Esophagus squamous epithelium (tissue), 5 donors: Measurements from ENCODE around the gene CARHSP1. TPM values are rescaled to one million over a fixed set of nuclear protein-coding genes. Genes with fewer than 3 reads are reported as not detected.

Experiments
- DNase-seq: peaks from one replicate; lab custom pipeline; 2025; lab: John Stamatoyannopoulos, UW
- H3K27ac ChIP-seq, 4 donors: fragments of 200-600 bp; sonication (generic); one replicate each; pipeline ENCODE4 v1.5.1; 2016 to 2019; ENCODE audit warnings: mild to moderate bottlenecking in 1 of 4
- H3K27me3 ChIP-seq, 4 donors: fragments of 200-600 bp; sonication (generic); 1 replicate in 3 of 4; 2 replicates in 1 of 4; pipeline versions ENCODE4 v1.5.1 to v1.6.0; 2017 to 2021; ENCODE audit warnings: antibody characterized with exemption in 1 of 4
- H3K36me3 ChIP-seq, 3 donors: fragments of 200-600 bp; sonication (generic); one replicate each; pipeline ENCODE4 v1.5.1; 2016 to 2019
- H3K4me1 ChIP-seq, 3 donors: fragments of 200-600 bp; sonication (generic); one replicate each; pipeline ENCODE4 v1.5.1; 2017 to 2019
- H3K4me3 ChIP-seq, 4 donors: fragments of 200-600 bp; sonication (generic); 1 replicate in 3 of 4; 2 replicates in 1 of 4; pipeline ENCODE4 v1.5.1; 2016 to 2019; ENCODE audit warnings: mild to moderate bottlenecking in 2 of 4, moderate library complexity in 1 of 4
- H3K9me3 ChIP-seq, 3 donors: fragments of 200-600 bp; sonication (generic); one replicate each; pipeline ENCODE4 v1.5.1; 2016 to 2019
- CTCF ChIP-seq, 6 experiments: fragments of 450-650 bp in 4 of 6; fragments of 200-600 bp in 2 of 6; sonication (generic) in 2 of 6; IDR thresholded peaks; one replicate each; pipeline ENCODE4 v1.5.1; 2016 to 2019; ENCODE audit warnings: antibody characterized with exemption in 6 of 6, mild to moderate bottlenecking in 4 of 6, moderate library complexity in 4 of 6
- POLR2A ChIP-seq, 4 donors: fragments of 450-650 bp; IDR thresholded peaks; one replicate each; pipeline ENCODE4 v1.6.1; 2017; ENCODE audit warnings: antibody characterized with exemption in 4 of 4, mild to moderate bottlenecking in 4 of 4, moderate library complexity in 3 of 4
- WGBS, 2 donors: methylation state at CpG; one replicate each; pipeline ENCODE4 v1.1.5; 2018; 5-methylcytosine and 5-hydroxymethylcytosine counted together
- intact Hi-C: fragments of 100-400 bp; cut with DNase I; formaldehyde crosslinking; loops from one replicate; pipeline ENCODE4 v1.15.0; 2022
- total RNA-seq, 4 donors: library from RNA; depleted of rRNA; stranded (reverse); fragments of >200 nt; gene quantifications; one replicate each; pipeline ENCODE4 v1.1.0, GENCODE V29; 2016
- donor health status: DM: yes; HTN: yes; CAD: no.

Gene CARHSP1
- total RNA-seq, 4 donors from 2014 or later, result 84.5 to 244 (median 159) TPM

DNA sequence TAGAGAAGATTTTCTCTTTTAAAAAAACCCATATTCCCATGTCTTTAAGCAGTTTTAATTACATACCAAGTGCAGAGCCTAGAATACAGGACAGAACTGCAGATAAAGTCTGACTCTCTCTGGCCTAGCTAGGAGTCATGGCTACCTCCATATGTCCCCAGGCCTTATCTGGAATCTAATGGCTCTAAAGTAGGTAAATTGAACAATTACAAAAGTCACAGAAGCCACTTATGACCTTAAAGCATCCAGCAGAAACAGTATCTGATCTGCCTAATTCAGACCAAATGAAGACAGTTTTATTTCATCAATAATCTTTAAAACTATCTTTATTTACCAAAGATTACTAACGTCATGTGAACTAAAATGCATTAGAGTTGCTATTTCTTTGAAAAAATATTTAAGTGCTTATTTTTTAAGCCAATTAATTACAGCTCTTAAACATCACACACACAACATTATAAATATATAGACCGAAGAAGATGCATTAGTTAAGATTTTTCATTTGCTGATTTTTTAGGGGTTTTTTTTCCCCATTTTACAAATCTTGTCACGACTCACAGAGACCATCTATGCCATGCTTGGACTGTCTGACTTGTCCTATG lies 42.4 kb downstream of the CARHSP1 start:
- Histone ChIP-seq H3K27me3 (no peaks in the 10 kb centered on the region), H3K27ac (no peak overlapping the region), H3K9me3 (no peaks in the 10 kb centered on the region), H3K4me1 (peaks cover 0 to 23% (median 4%) of the 10 kb centered on the region in 3 donors), H3K36me3 (peaks cover 4 to 66% (median 7%) of the 10 kb centered on the region in 3 donors), H3K4me3 (no peak overlapping the region)
- TF ChIP-seq POLR2A (IDR thresholded peaks at IDR 0.05) (no peak), CTCF (IDR thresholded peaks at IDR 0.05) (no peak)
- WGBS, 2 donors, result 63 to 73% methylated on average over 3 of the region's 3 CpGs
- DNase-seq, result no peak
- intact Hi-C loops, result no loop called here

DNA sequence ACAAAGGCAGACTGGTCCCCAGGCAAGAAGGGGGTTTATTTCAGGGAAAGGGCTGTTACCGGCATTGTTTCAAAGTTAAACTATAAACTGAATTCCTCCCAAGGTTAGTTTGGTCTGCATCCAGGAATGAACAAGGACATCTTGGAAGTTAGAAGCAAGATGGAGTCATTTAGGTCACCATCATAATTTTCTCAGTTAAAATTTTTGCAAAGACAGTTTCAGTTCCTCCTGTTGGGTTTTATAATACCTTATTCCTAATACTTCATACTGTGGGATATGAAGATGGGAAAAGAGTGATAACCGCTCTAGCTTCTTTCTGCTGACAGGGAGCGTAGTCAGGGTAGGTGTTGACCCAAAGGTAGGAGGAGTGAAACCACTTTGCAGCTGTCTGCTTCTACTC lies 46.4 kb downstream of the CARHSP1 start:
- Histone ChIP-seq H3K27me3 (no peaks in the 10 kb centered on the region), H3K36me3 (peaks cover 6 to 78% (median 10%) of the 10 kb centered on the region in 3 donors), H3K4me3 (no peak overlapping the region), H3K4me1 (no peaks in the 10 kb centered on the region), H3K27ac (no peak overlapping the region), H3K9me3 (no peaks in the 10 kb centered on the region)
- TF ChIP-seq POLR2A (IDR thresholded peaks at IDR 0.05) (no peak), CTCF (IDR thresholded peaks at IDR 0.05) (no peak)
- intact Hi-C loops, result no loop called here
- WGBS, 2 donors, result 94 to 95% methylated on average over 3 of the region's 3 CpGs
- no peak for DNase-seq

- 89 to 91% methylated on average over 6 of the region's 6 CpGs for WGBS, 2 donors
- peaks cover 11 to 94% (median 20%) of the 10 kb centered on the region in 3 donors for H3K36me3 ChIP-seq
- H3K9me3 ChIP-seq, result no peaks in the 10 kb centered on the region
- TF ChIP-seq CTCF (IDR thresholded peaks at IDR 0.05), result no peak
- TF ChIP-seq POLR2A (IDR thresholded peaks at IDR 0.05), result no peak
- no peaks in the 10 kb centered on the region for H3K27me3 ChIP-seq
- no peak overlapping the region for H3K4me3 ChIP-seq
- H3K4me1 ChIP-seq, result no peaks in the 10 kb centered on the region
- DNase-seq, result no peak
- no peak overlapping the region for H3K27ac ChIP-seq
- intact Hi-C loops, result no loop called here
Measured at GRCh38 chr16:8819411-8820034, 49.3 kb downstream of the CARHSP1 start.

- intact Hi-C loops, result no loop called here
- H3K27me3 ChIP-seq, result no peaks in the 10 kb centered on the region
- 80 to 93% methylated on average over 5 to 8 of the region's 10 CpGs for WGBS, 2 donors
- no peak for TF ChIP-seq CTCF (IDR thresholded peaks at IDR 0.05)
- TF ChIP-seq POLR2A (IDR thresholded peaks at IDR 0.05), result no peak
- DNase-seq, result no peak
- H3K27ac ChIP-seq, result no peak overlapping the region
- H3K9me3 ChIP-seq, result no peaks in the 10 kb centered on the region
- no peaks in the 10 kb centered on the region for H3K4me1 ChIP-seq
- H3K36me3 ChIP-seq, result peaks cover 11 to 94% (median 27%) of the 10 kb centered on the region in 3 donors
- H3K4me3 ChIP-seq, result no peak overlapping the region
Measured at GRCh38 chr16:8818504-8819270, 50.1 kb downstream of the CARHSP1 start.
